BLaER1 treated with 17β-estradiol and CSF1 and Interleukin-3, amounts not matched to agents 10 nM and 100 nM (cell line): ENCODE results near the gene PRL.
A peak's percentile ranks its signal among the peaks of the same experiment; 100 is the strongest.

Experiments
- H3K27ac ChIP-seq, 11 experiments: shearing (Covaris generic); formaldehyde crosslinking; 2 replicates each; pipeline ENCODE4 v1.8.1; 2022
- H3K27me3 ChIP-seq, 11 experiments: shearing (Covaris generic); formaldehyde crosslinking; 2 replicates each; pipeline ENCODE4 v1.8.1; 2022
- H3K36me3 ChIP-seq, 11 experiments: shearing (Covaris generic); formaldehyde crosslinking; 2 replicates each; pipeline ENCODE4 v1.8.1; 2022
- H3K4me1 ChIP-seq, 10 experiments: shearing (Covaris generic); formaldehyde crosslinking; 2 replicates each; pipeline ENCODE4 v1.8.1; 2022
- H3K4me2 ChIP-seq, 11 experiments: shearing (Covaris generic); formaldehyde crosslinking; 2 replicates each; pipeline ENCODE4 v1.8.1; 2022
- H3K4me3 ChIP-seq, 10 experiments: shearing (Covaris generic); formaldehyde crosslinking; 2 replicates each; pipeline ENCODE4 v1.8.1; 2022
- H3K9ac ChIP-seq, 11 experiments: shearing (Covaris generic); formaldehyde crosslinking; 2 replicates each; pipeline ENCODE4 v1.8.1; 2022
- H3K9me3 ChIP-seq, 11 experiments: shearing (Covaris generic); formaldehyde crosslinking; replicated peaks in 1 of 11; 2 replicates each; pipeline ENCODE4 v1.8.1; 2022
- H4K20me1 ChIP-seq, 11 experiments: shearing (Covaris generic); formaldehyde crosslinking; 2 replicates each; pipeline ENCODE4 v1.8.1; 2022
- Cebpa-rat ChIP-seq, 11 experiments: shearing (Covaris generic); IDR thresholded peaks; 2 replicates each; pipeline ENCODE4 v1.8.1; 2022

Gene PRL

GRCh38 chr6:22281341-22282085 is 15.3 kb downstream of the PRL start:
- Histone ChIP-seq H3K27me3 (no peaks in the 10 kb centered on the region), H3K4me1 (peaks cover 0 to 7% (median 0%) of the 10 kb centered on the region in 10 experiments; a peak in 3 of 20 replicates), H3K36me3 (no peaks in the 10 kb centered on the region), H3K9me3 (peaks cover 3 to 24% (median 9%) of the 10 kb centered on the region in 11 experiments; a peak in 17 of 22 replicates), H3K4me2 (no peak overlapping the region), H3K4me3 (no peak overlapping the region), H4K20me1 (no peaks in the 10 kb centered on the region), H3K27ac (no peak overlapping the region), H3K9ac (no peak overlapping the region)
- TF ChIP-seq Cebpa-rat (IDR thresholded peaks at IDR 0.05), result no peak

- Histone ChIP-seq H3K4me3 (no peak overlapping the region), H3K4me2 (peak overlapping the region in 1 of 11 experiments; percentile 20; a peak in 2 of 22 replicates), H3K27me3 (no peaks in the 10 kb centered on the region), H3K9me3 (peaks cover 19 to 39% (median 28%) of the 10 kb centered on the region in 11 experiments; a peak in 19 of 22 replicates), H3K4me1 (peaks cover 0 to 7% (median 0%) of the 10 kb centered on the region in 10 experiments; a peak in 3 of 20 replicates), H3K9ac (no peak overlapping the region), H3K36me3 (no peaks in the 10 kb centered on the region), H4K20me1 (no peaks in the 10 kb centered on the region), H3K27ac (no peak overlapping the region)
- no peak for TF ChIP-seq Cebpa-rat (IDR thresholded peaks at IDR 0.05)
Observed at GRCh38 chr6:22279427-22279826, 17.4 kb downstream of the PRL start.

GRCh38 chr6:22271081-22271480 is 25.8 kb downstream of the PRL start:
- H3K27ac ChIP-seq, result peak overlapping the region in 10 of 11 experiments; percentile 1 to 83 (median 74); a peak in 19 of 22 replicates
- peaks cover 12 to 37% (median 28%) of the 10 kb centered on the region in 11 experiments; a peak in 21 of 22 replicates for H3K9me3 ChIP-seq
- H3K4me2 ChIP-seq, result peak overlapping the region; percentile 74 to 89 (median 84)
- H3K4me3 ChIP-seq, result peak overlapping the region; percentile 9 to 55 (median 37); a peak in 13 of 20 replicates
- no peaks in the 10 kb centered on the region for H4K20me1 ChIP-seq
- H3K27me3 ChIP-seq, result no peaks in the 10 kb centered on the region
- H3K36me3 ChIP-seq, result no peaks in the 10 kb centered on the region
- H3K4me1 ChIP-seq, result peaks cover 17 to 64% (median 42%) of the 10 kb centered on the region in 10 experiments
- no peak for TF ChIP-seq Cebpa-rat (IDR thresholded peaks at IDR 0.05)
- H3K9ac ChIP-seq, result peak overlapping the region; percentile 30 to 74 (median 62); a peak in 19 of 22 replicates

- TF ChIP-seq Cebpa-rat (IDR thresholded peaks at IDR 0.05), result no peak
- Histone ChIP-seq H3K4me3 (no peak overlapping the region), H3K27ac (no peak overlapping the region), H3K36me3 (no peaks in the 10 kb centered on the region), H3K27me3 (no peaks in the 10 kb centered on the region), H3K9me3 (peaks cover 0 to 8% (median 0%) of the 10 kb centered on the region in 11 experiments; a peak in 2 of 22 replicates), H4K20me1 (no peaks in the 10 kb centered on the region), H3K9ac (no peak overlapping the region), H3K4me1 (peaks cover 0 to 19% (median 13%) of the 10 kb centered on the region in 10 experiments; a peak in 13 of 20 replicates), H3K4me2 (no peak overlapping the region)
Observed at GRCh38 chr6:22263748-22264147, 33.1 kb downstream of the PRL start.

- Histone ChIP-seq H3K36me3 (no peaks in the 10 kb centered on the region), H3K4me2 (no peak overlapping the region), H3K4me3 (no peak overlapping the region), H3K4me1 (no peaks in the 10 kb centered on the region), H3K27ac (no peak overlapping the region), H3K9me3 (peaks cover 4 to 14% (median 6%) of the 10 kb centered on the region in 11 experiments; a peak in 15 of 22 replicates), H4K20me1 (no peaks in the 10 kb centered on the region), H3K9ac (no peak overlapping the region), H3K27me3 (no peaks in the 10 kb centered on the region)
- TF ChIP-seq Cebpa-rat (IDR thresholded peaks at IDR 0.05), result no peak
Observed at GRCh38 chr6:22254886-22255285, 42.0 kb downstream of the PRL start.

GRCh38 chr6:22253955-22254655 is 42.7 kb downstream of the PRL start:
- Histone ChIP-seq H3K4me3 (no peak overlapping the region), H3K4me1 (no peaks in the 10 kb centered on the region), H3K9ac (no peak overlapping the region), H3K27ac (no peak overlapping the region), H4K20me1 (no peaks in the 10 kb centered on the region), H3K36me3 (no peaks in the 10 kb centered on the region), H3K9me3 (peaks cover 4 to 14% (median 6%) of the 10 kb centered on the region in 11 experiments; a peak in 15 of 22 replicates), H3K4me2 (no peak overlapping the region), H3K27me3 (no peaks in the 10 kb centered on the region)
- no peak for TF ChIP-seq Cebpa-rat (IDR thresholded peaks at IDR 0.05)

GRCh38 chr6:22251348-22251747 is 45.5 kb downstream of the PRL start:
- Histone ChIP-seq H3K27ac (no peak overlapping the region), H3K9ac (no peak overlapping the region), H3K36me3 (no peaks in the 10 kb centered on the region), H4K20me1 (no peaks in the 10 kb centered on the region), H3K9me3 (peaks cover 0 to 8% (median 0%) of the 10 kb centered on the region in 11 experiments; a peak in 1 of 22 replicates), H3K4me1 (peaks cover 7 to 12% (median 10%) of the 10 kb centered on the region in 10 experiments), H3K4me2 (no peak overlapping the region), H3K4me3 (no peak overlapping the region), H3K27me3 (no peaks in the 10 kb centered on the region)
- TF ChIP-seq Cebpa-rat (IDR thresholded peaks at IDR 0.05), result no peak

- Histone ChIP-seq H3K27ac (no peak overlapping the region), H3K4me1 (peaks cover 7 to 12% (median 10%) of the 10 kb centered on the region in 10 experiments), H4K20me1 (no peaks in the 10 kb centered on the region), H3K36me3 (no peaks in the 10 kb centered on the region), H3K4me2 (no peak overlapping the region), H3K4me3 (no peak overlapping the region), H3K27me3 (no peaks in the 10 kb centered on the region), H3K9ac (no peak overlapping the region), H3K9me3 (peaks cover 0 to 8% (median 0%) of the 10 kb centered on the region in 11 experiments; a peak in 1 of 22 replicates)
- no peak for TF ChIP-seq Cebpa-rat (IDR thresholded peaks at IDR 0.05)
Observed at GRCh38 chr6:22250486-22250885, 46.4 kb downstream of the PRL start.

- Histone ChIP-seq H3K4me1 (peaks cover 7 to 12% (median 10%) of the 10 kb centered on the region in 10 experiments), H3K9me3 (peaks cover 0 to 8% (median 0%) of the 10 kb centered on the region in 11 experiments; a peak in 1 of 22 replicates), H3K27ac (no peak overlapping the region), H3K36me3 (no peaks in the 10 kb centered on the region), H3K4me2 (no peak overlapping the region), H3K9ac (no peak overlapping the region), H3K4me3 (no peak overlapping the region), H4K20me1 (no peaks in the 10 kb centered on the region), H3K27me3 (no peaks in the 10 kb centered on the region)
- no peak for TF ChIP-seq Cebpa-rat (IDR thresholded peaks at IDR 0.05)
Observed at GRCh38 chr6:22249711-22250350, 47.0 kb downstream of the PRL start.
